Fibroblast of skin of left biceps (primary cell): ENCODE measurements around the gene GRAMD1B.

Experiments used
- DNase-seq, 2 experiments: peaks; one replicate each; pipeline ENCODE4 v3.0.0-alpha.2; 2013; ENCODE audit warnings: low read depth in 2 of 2

GRAMD1B gene

GRCh38 chr11:123587559-123587958 lies 157.5 kb downstream of the GRAMD1B start:
- DNase-seq, result no peak

GRCh38 chr11:123588117-123588863 lies 158.2 kb downstream of the GRAMD1B start:
- DNase-seq, result no peak

- no peak for DNase-seq
Observed at GRCh38 chr11:123588864-123589262, 158.8 kb downstream of the GRAMD1B start.

GRCh38 chr11:123590296-123590912 lies 160.3 kb downstream of the GRAMD1B start:
- no peak for DNase-seq

GRCh38 chr11:123593570-123593969 lies 163.5 kb downstream of the GRAMD1B start:
- DNase-seq, result no peak

GRCh38 chr11:123594188-123594901 lies 164.3 kb downstream of the GRAMD1B start:
- DNase-seq, result no peak

- no peak for DNase-seq
Observed at GRCh38 chr11:123594921-123595320, 164.9 kb downstream of the GRAMD1B start.

- DNase-seq, result no peak
Observed at GRCh38 chr11:123597859-123598258, 167.8 kb downstream of the GRAMD1B start.

- peak; percentile 66 to 71 for DNase-seq
Observed at GRCh38 chr11:123601136-123601535, 171.1 kb downstream of the GRAMD1B start.

- no peak for DNase-seq
Observed at GRCh38 chr11:123601743-123602142, 171.7 kb downstream of the GRAMD1B start.

GRCh38 chr11:123603666-123604065 lies 173.6 kb downstream of the GRAMD1B start:
- DNase-seq, result no peak

GRCh38 chr11:123607781-123608180 lies 177.7 kb downstream of the GRAMD1B start:
- no peak for DNase-seq

GRCh38 chr11:123608371-123608770 lies 178.3 kb downstream of the GRAMD1B start:
- DNase-seq, result no peak

- no peak for DNase-seq
Observed at GRCh38 chr11:123608945-123609344, 178.9 kb downstream of the GRAMD1B start.

GRCh38 chr11:123611698-123612097 lies 181.6 kb downstream of the GRAMD1B start:
- DNase-seq, result no peak

GRCh38 chr11:123616505-123617198 lies 186.6 kb downstream of the GRAMD1B start:
- DNase-seq, result no peak

GRCh38 chr11:123622576-123622975 lies 192.5 kb downstream of the GRAMD1B start:
- DNase-seq, result no peak

- DNase-seq, result no peak
Observed at GRCh38 chr11:123624974-123625373, 194.9 kb downstream of the GRAMD1B start.

- DNase-seq, result no peak
Observed at GRCh38 chr11:123628936-123629683, 199.0 kb downstream of the GRAMD1B start.

- DNase-seq, result no peak
Observed at GRCh38 chr11:123630126-123630608, 200.1 kb downstream of the GRAMD1B start.

GRCh38 chr11:123640029-123640428 lies 210.0 kb downstream of the GRAMD1B start:
- no peak for DNase-seq
